ENCODE results near the gene AMIGO1.
"Not testable (repeated sequence)": the region's sequence is repeated elsewhere in the genome, so short reads cannot be mapped to it uniquely, and the experiment has no call there.

Gene AMIGO1

GRCh38 chr1:109477821-109478220 lies 31.7 kb downstream of the AMIGO1 start:
- no peaks in the 10 kb centered on the region for H3K9me3 Mint-ChIP-seq
- ATAC-seq (replicated peaks) (no peak), DNase-seq (no peak)
- H3K27ac Mint-ChIP-seq: no peak overlapping the region
- peaks cover under 1 to 2% of the 10 kb centered on the region in 2 donors for H3K4me1 Mint-ChIP-seq
- H3K4me3 Mint-ChIP-seq: no peak overlapping the region
- H3K36me3 Mint-ChIP-seq: no peaks in the 10 kb centered on the region
- H3K27me3 Mint-ChIP-seq: peaks cover 65 to 80% of the 10 kb centered on the region in 2 donors

- Mint-ChIP-seq H3K27ac (no peak overlapping the region), H3K27me3 (peaks cover 71 to 88% of the 10 kb centered on the region in 2 donors), H3K9me3 (no peaks in the 10 kb centered on the region), H3K36me3 (no peaks in the 10 kb centered on the region), H3K4me1 (no peaks in the 10 kb centered on the region), H3K4me3 (no peak overlapping the region)
- no peak for ATAC-seq (replicated peaks)
- no peak for DNase-seq
Measured at GRCh38 chr1:109476825-109477224, 32.7 kb downstream of the AMIGO1 start.

- ATAC-seq (replicated peaks): no peak
- Mint-ChIP-seq H3K9me3 (no peaks in the 10 kb centered on the region), H3K4me3 (no peak overlapping the region), H3K27me3 (peaks cover 68 to 88% of the 10 kb centered on the region in 2 donors), H3K27ac (no peak overlapping the region), H3K4me1 (no peaks in the 10 kb centered on the region), H3K36me3 (no peaks in the 10 kb centered on the region)
- DNase-seq: no peak
Measured at GRCh38 chr1:109475261-109475660, 34.3 kb downstream of the AMIGO1 start.

- Mint-ChIP-seq H3K9me3 (no peaks in the 10 kb centered on the region), H3K27me3 (peaks cover 68 to 87% of the 10 kb centered on the region in 2 donors), H3K36me3 (no peaks in the 10 kb centered on the region), H3K4me3 (no peak overlapping the region), H3K4me1 (no peaks in the 10 kb centered on the region), H3K27ac (no peak overlapping the region)
- ATAC-seq (replicated peaks) (no peak), DNase-seq (no peak)
Measured at GRCh38 chr1:109474697-109475096, 34.8 kb downstream of the AMIGO1 start.

GRCh38 chr1:109473284-109474057 lies 36.1 kb downstream of the AMIGO1 start:
- not testable (repeated sequence) for H3K4me3 Mint-ChIP-seq; DNase-seq; H3K27ac Mint-ChIP-seq; H3K36me3 Mint-ChIP-seq; ATAC-seq (replicated peaks); H3K9me3 Mint-ChIP-seq; H3K4me1 Mint-ChIP-seq
- peaks cover 56 to 76% of the 10 kb centered on the region in 2 donors for H3K27me3 Mint-ChIP-seq

GRCh38 chr1:109472779-109473178 lies 36.7 kb downstream of the AMIGO1 start:
- Mint-ChIP-seq H3K4me1 (no peaks in the 10 kb centered on the region), H3K27ac (no peak overlapping the region), H3K9me3 (no peaks in the 10 kb centered on the region), H3K4me3 (no peak overlapping the region), H3K36me3 (no peaks in the 10 kb centered on the region), H3K27me3 (peaks cover 57 to 76% of the 10 kb centered on the region in 2 donors)
- no peak for ATAC-seq (replicated peaks)
- DNase-seq: no peak

- no peak overlapping the region for H3K27ac Mint-ChIP-seq
Measured at GRCh38 chr1:109470245-109470644, 39.3 kb downstream of the AMIGO1 start.

GRCh38 chr1:109468903-109469302 lies 40.6 kb downstream of the AMIGO1 start:
- no peak overlapping the region for H3K4me3 Mint-ChIP-seq
- DNase-seq: no peak
- ATAC-seq (replicated peaks): no peak
- peaks cover 46 to 74% of the 10 kb centered on the region in 2 donors for H3K27me3 Mint-ChIP-seq
- peaks cover 3 to 7% of the 10 kb centered on the region in 2 donors for H3K4me1 Mint-ChIP-seq
- no peaks in the 10 kb centered on the region for H3K36me3 Mint-ChIP-seq
- H3K27ac Mint-ChIP-seq: no peak overlapping the region
- no peaks in the 10 kb centered on the region for H3K9me3 Mint-ChIP-seq

More at GRCh38 chr1:109470245-109470644, 39.3 kb downstream of the AMIGO1 start:
- no peak for ATAC-seq (replicated peaks)
- H3K4me1 Mint-ChIP-seq: peaks cover 3 to 7% of the 10 kb centered on the region in 2 donors
- H3K4me3 Mint-ChIP-seq: no peak overlapping the region
- H3K27me3 Mint-ChIP-seq: peaks cover 42 to 71% of the 10 kb centered on the region in 2 donors
- DNase-seq: no peak
- H3K9me3 Mint-ChIP-seq: no peaks in the 10 kb centered on the region
- H3K36me3 Mint-ChIP-seq: no peaks in the 10 kb centered on the region

- DNase-seq: no peak
- H3K9me3 Mint-ChIP-seq: no peaks in the 10 kb centered on the region
- peaks cover 46 to 71% of the 10 kb centered on the region in 2 donors for H3K27me3 Mint-ChIP-seq
- H3K27ac Mint-ChIP-seq: no peak overlapping the region
- H3K36me3 Mint-ChIP-seq: no peaks in the 10 kb centered on the region
- H3K4me1 Mint-ChIP-seq: peaks cover 3 to 7% of the 10 kb centered on the region in 2 donors
- no peak overlapping the region for H3K4me3 Mint-ChIP-seq
- ATAC-seq (replicated peaks): no peak
Measured at GRCh38 chr1:109468061-109468460, 41.5 kb downstream of the AMIGO1 start.

- H3K4me3 Mint-ChIP-seq: peak overlapping the region; percentile 25 to 67
- H3K9me3 Mint-ChIP-seq: no peaks in the 10 kb centered on the region
- H3K27ac Mint-ChIP-seq: no peak overlapping the region
- no peak for DNase-seq
- peaks cover 46 to 70% of the 10 kb centered on the region in 2 donors for H3K27me3 Mint-ChIP-seq
- H3K36me3 Mint-ChIP-seq: no peaks in the 10 kb centered on the region
- ATAC-seq (replicated peaks): no peak
- peaks cover 3 to 7% of the 10 kb centered on the region in 2 donors for H3K4me1 Mint-ChIP-seq
Measured at GRCh38 chr1:109467301-109467777, 42.2 kb downstream of the AMIGO1 start.

- DNase-seq (no peak), ATAC-seq (replicated peaks) (peak; percentile 42 to 53)
- H3K4me1 Mint-ChIP-seq: peaks cover 3 to 7% of the 10 kb centered on the region in 2 donors
- H3K27ac Mint-ChIP-seq: no peak within 1 kb of the TSS
- H3K4me3 Mint-ChIP-seq: peak within 1 kb of the TSS; percentile 67 to 70
- peaks cover 49 to 74% of the 10 kb centered on the region in 2 donors for H3K27me3 Mint-ChIP-seq
- no peaks in the 10 kb centered on the region for H3K36me3 Mint-ChIP-seq
- H3K9me3 Mint-ChIP-seq: no peaks in the 10 kb centered on the region
Measured at GRCh38 chr1:109466452-109467300, 42.9 kb downstream of the AMIGO1 start, which contains the start of gene SYPL2. Gene SYPL2, plus strand, starts transcription at chr1:109466546. Its CDS starts 298 bp downstream, at chr1:109466844.

GRCh38 chr1:109466125-109466451 lies 43.4 kb downstream of the AMIGO1 start:
- no peaks in the 10 kb centered on the region for H3K36me3 Mint-ChIP-seq
- DNase-seq (no peak), ATAC-seq (replicated peaks) (no peak)
- H3K4me3 Mint-ChIP-seq: peak overlapping the region; percentile 67 to 70
- no peak overlapping the region for H3K27ac Mint-ChIP-seq
- H3K4me1 Mint-ChIP-seq: peaks cover 3 to 7% of the 10 kb centered on the region in 2 donors
- peaks cover 53 to 79% of the 10 kb centered on the region in 2 donors for H3K27me3 Mint-ChIP-seq
- no peaks in the 10 kb centered on the region for H3K9me3 Mint-ChIP-seq

- Mint-ChIP-seq H3K27ac (no peak overlapping the region), H3K27me3 (peaks cover 41 to 46% of the 10 kb centered on the region in 2 donors), H3K36me3 (peaks cover 2 to 5% of the 10 kb centered on the region in 2 donors), H3K9me3 (peaks cover 5 to 6% of the 10 kb centered on the region in 2 donors), H3K4me1 (no peaks in the 10 kb centered on the region), H3K4me3 (no peak overlapping the region)
- DNase-seq (no peak), ATAC-seq (replicated peaks) (no peak)
Measured at GRCh38 chr1:109457819-109458218, 51.7 kb downstream of the AMIGO1 start.

- no peak overlapping the region for H3K27ac Mint-ChIP-seq
- no peak overlapping the region for H3K4me3 Mint-ChIP-seq
- no peak for DNase-seq
- peaks cover 2 to 5% of the 10 kb centered on the region in 2 donors for H3K36me3 Mint-ChIP-seq
- H3K4me1 Mint-ChIP-seq: no peaks in the 10 kb centered on the region
- ATAC-seq (replicated peaks): no peak
- H3K27me3 Mint-ChIP-seq: peaks cover 38 to 56% of the 10 kb centered on the region in 2 donors
- H3K9me3 Mint-ChIP-seq: peaks cover 5 to 9% of the 10 kb centered on the region in 2 donors
Measured at GRCh38 chr1:109454497-109455133, 54.9 kb downstream of the AMIGO1 start.
